ELR (cell line): ENCODE measurements around the gene ERCC2.

Experiments used
- DNase-seq: peaks from one replicate; pipeline ENCODE4 v3.0.0-alpha.2; 2015; ENCODE audit warnings: low read depth

ERCC2 gene

GRCh38 chr19:45303269-45304060 lies 66.9 kb downstream of the ERCC2 start:
- DNase-seq, result no peak

DNA sequence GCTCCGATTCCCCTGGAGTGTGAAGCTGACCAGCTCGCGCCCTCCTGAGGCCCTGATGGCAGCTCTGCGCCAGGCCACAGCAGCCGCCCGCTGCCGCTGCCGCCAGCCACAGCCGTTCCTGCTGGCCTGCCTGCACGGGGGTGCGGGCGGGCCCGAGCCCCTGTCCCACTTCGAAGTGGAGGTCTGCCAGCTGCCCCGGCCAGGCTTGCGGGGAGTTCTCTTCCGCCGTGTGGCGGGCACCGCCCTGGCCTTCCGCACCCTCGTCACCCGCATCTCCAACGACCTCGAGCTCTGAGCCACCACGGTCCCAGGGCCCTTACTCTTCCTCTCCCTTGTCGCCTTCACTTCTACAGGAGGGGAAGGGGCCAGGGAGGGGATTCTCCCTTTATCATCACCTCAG lies 68.0 kb downstream of the ERCC2 start:
- no peak for DNase-seq
